ENCODE results near the gene SEC14L2.

SEC14L2 gene

GRCh38 chr22:30423301-30423958, 26.6 kb downstream of the SEC14L2 start:
- TF ChIP-seq, protein P1, sequence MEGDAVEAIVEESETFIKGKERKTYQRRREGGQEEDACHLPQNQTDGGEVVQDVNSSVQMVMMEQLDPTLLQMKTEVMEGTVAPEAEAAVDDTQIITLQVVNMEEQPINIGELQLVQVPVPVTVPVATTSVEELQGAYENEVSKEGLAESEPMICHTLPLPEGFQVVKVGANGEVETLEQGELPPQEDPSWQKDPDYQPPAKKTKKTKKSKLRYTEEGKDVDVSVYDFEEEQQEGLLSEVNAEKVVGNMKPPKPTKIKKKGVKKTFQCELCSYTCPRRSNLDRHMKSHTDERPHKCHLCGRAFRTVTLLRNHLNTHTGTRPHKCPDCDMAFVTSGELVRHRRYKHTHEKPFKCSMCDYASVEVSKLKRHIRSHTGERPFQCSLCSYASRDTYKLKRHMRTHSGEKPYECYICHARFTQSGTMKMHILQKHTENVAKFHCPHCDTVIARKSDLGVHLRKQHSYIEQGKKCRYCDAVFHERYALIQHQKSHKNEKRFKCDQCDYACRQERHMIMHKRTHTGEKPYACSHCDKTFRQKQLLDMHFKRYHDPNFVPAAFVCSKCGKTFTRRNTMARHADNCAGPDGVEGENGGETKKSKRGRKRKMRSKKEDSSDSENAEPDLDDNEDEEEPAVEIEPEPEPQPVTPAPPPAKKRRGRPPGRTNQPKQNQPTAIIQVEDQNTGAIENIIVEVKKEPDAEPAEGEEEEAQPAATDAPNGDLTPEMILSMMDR (IDR thresholded peaks at IDR 0.05) = no peak
- peak overlapping the region; percentile 88 for H3K4me3 ChIP-seq
- peak overlapping the region; percentile 96 to 98 for H3K27ac ChIP-seq
- DNase-seq (ENCODE audit: low spot score) = no peak

DNA sequence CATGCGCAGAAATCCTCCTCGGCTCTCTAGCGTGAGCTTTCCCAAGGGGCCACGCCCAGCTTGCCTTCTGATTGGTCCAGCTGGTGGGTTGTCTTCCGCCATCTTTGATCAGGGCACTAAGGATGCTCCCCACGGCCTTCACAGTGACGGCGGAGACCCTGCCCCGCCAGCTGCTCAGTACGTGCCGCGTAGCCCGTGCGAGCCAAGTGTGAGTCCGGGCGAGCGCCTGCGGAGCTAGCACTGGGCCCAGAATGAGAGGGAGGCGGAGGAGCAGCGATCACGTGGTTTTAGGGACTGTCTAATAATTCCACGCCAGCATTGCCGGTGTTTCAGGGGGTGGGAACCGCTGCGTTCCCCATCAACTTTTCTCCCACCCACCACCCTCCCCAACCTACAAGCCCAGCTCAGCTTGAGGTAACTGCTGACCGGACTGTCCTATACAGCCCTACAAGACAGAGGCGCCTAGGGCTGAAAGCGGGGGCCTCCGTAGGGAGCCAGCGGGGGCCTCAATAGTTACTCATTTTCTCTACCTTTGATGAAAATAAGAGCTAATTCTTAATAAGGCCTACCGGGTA, 27.2 kb downstream of the SEC14L2 start:
- TF ChIP-seq, protein P1 (IDR thresholded peaks at IDR 0.05) = no peak
- peak overlapping the region; percentile 96 to 98 for H3K27ac ChIP-seq
- DNase-seq (ENCODE audit: low spot score) = peak; percentile 100
- H3K4me3 ChIP-seq = peak overlapping the region; percentile 88

DNA sequence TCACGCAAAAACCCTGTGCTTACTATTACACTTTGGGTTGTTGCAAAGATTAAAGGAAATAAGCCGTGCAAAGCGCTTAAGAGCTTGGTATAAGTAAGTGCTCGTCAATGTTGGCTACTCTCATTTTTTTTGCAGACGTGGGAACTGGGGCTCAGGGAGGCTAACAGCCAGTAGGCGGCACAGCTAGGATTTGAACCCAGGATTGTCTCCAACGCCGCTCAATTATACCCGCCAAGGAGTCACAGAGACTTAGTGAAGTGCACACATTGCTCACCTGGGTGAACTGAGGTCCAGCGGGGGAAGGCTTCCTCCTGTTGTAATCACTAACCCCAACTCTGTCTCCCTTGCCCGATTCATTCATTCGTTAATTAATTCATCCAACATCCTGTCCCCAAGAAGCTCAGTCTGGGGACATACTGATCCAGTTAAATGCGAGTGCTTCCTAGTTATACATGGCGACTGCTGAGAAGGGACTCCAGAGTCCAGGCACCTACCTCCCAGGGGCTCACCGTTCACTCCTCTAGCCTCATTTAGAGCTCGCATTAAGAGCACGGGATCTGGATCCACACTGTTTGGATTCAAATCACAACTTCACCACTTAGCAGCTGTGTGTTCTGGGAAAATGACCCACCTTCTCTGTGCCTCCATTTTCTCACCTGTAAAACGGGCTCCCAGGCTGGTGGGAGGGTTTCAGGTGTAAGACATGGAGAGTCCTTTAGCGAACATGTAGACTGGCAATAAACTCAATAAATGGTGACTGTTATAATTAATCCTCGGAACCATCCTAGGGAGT, 27.9 kb downstream of the SEC14L2 start:
- Histone ChIP-seq H3K27ac (peak overlapping the region; percentile 96 to 98), H3K4me3 (peak overlapping the region; percentile 88)
- no peak for DNase-seq (ENCODE audit: low spot score)
- TF ChIP-seq, protein P1 (IDR thresholded peaks at IDR 0.05) = no peak

- Histone ChIP-seq H3K27ac (peak overlapping the region; percentile 55 to 82), H3K4me3 (peak overlapping the region; percentile 88)
- no peak for DNase-seq (ENCODE audit: low spot score)
- TF ChIP-seq, protein P1 (IDR thresholded peaks at IDR 0.05) = no peak
Measured at GRCh38 chr22:30425327-30425615, 28.5 kb downstream of the SEC14L2 start.

- peak within 1 kb of the TSS; percentile 96 to 98 for H3K27ac ChIP-seq
- TF ChIP-seq, protein P1 (IDR thresholded peaks at IDR 0.05) = no peak
- DNase-seq (ENCODE audit: low spot score) = peak; percentile 79
- peak within 1 kb of the TSS; percentile 88 for H3K4me3 ChIP-seq
Measured at GRCh38 chr22:30425616-30426387, 29.0 kb downstream of the SEC14L2 start, which contains the start of gene MTFP1. TSS of gene MTFP1 (plus strand) at chr22:30425768. CDS start at chr22:30425880, 112 bp downstream.

GRCh38 chr22:30426388-30427353, 29.9 kb downstream of the SEC14L2 start:
- DNase-seq (ENCODE audit: low spot score) = peak; percentile 86
- TF ChIP-seq, protein P1 (IDR thresholded peaks at IDR 0.05) = peak; percentile 58
- H3K27ac ChIP-seq = peak overlapping the region; percentile 55 to 82
- peak overlapping the region; percentile 88 for H3K4me3 ChIP-seq
